Right atrium auricular region (tissue), 2 donors: ENCODE data around the gene R3HDM2. TPM values are rescaled to one million over a fixed set of nuclear protein-coding genes. Genes with fewer than 3 reads are reported as not detected.
A peak's percentile ranks its signal among the peaks of the same experiment; 100 is the strongest.

Source experiments
- DNase-seq: peaks from one replicate; pipeline ENCODE4 v3.0.0-alpha.2; 2019; ENCODE audit warnings: low spot score
- H3K27ac ChIP-seq, 2 donors: fragments of 200-600 bp; sonication (generic); 1 replicate in 1 of 2; 2 replicates in 1 of 2; pipeline ENCODE4 v1.5.1; 2016 to 2019
- H3K27me3 ChIP-seq, 2 donors: fragments of 200-600 bp; sonication (generic); one replicate each; pipeline versions ENCODE4 v1.5.1 to v1.6.0; 2017 to 2019
- H3K36me3 ChIP-seq: fragments of 200-600 bp; sonication (generic); one replicate; pipeline ENCODE4 v1.5.1; 2016
- H3K4me1 ChIP-seq, 2 donors: fragments of 200-600 bp; sonication (generic); one replicate each; pipeline versions ENCODE4 v1.5.1 to v1.6.0; 2017 to 2019
- H3K4me3 ChIP-seq, 2 donors: fragments of 200-600 bp; sonication (generic); 1 replicate in 1 of 2; 2 replicates in 1 of 2; pipeline ENCODE4 v1.5.1; 2017 to 2019; ENCODE audit warnings: mild to moderate bottlenecking in 1 of 2, moderate library complexity in 1 of 2
- H3K9me3 ChIP-seq, 2 donors: fragments of 200-600 bp; sonication (generic); one replicate each; pipeline ENCODE4 v1.5.1; 2019
- CTCF ChIP-seq, 2 donors: fragments of 200-600 bp; sonication (generic); IDR thresholded peaks; one replicate each; pipeline ENCODE4 v1.5.1; 2019; ENCODE audit warnings: antibody characterized with exemption in 2 of 2
- total RNA-seq, 2 donors: library from RNA; depleted of rRNA; stranded (reverse); fragments of >200 nt; gene quantifications; one replicate each; pipeline ENCODE4 v1.1.0, GENCODE V29; 2016

R3HDM2 gene
- total RNA-seq, 2 donors from 2014 or later = 31.7 to 47.8 TPM

- Histone ChIP-seq H3K4me3 (peak overlapping the region in 1 of 2 donors; percentile 17), H3K27me3 (peaks cover 28 to 41% of the 10 kb centered on the region in 2 donors)
- no peak for DNase-seq
These were observed 205.7 kb downstream of the R3HDM2 start for GRCh38 chr12:57224973-57225679.

GRCh38 chr12:57224278-57224972 is 206.4 kb downstream of the R3HDM2 start:
- Histone ChIP-seq H3K9me3 (no peaks in the 10 kb centered on the region), H3K27me3 (peaks cover 32 to 41% of the 10 kb centered on the region in 2 donors), H3K36me3 (no peaks in the 10 kb centered on the region), H3K4me1 (peaks cover 0 to 29% of the 10 kb centered on the region in 2 donors), H3K27ac (no peak overlapping the region), H3K4me3 (no peak overlapping the region)
- DNase-seq = no peak
- no peak for TF ChIP-seq CTCF (IDR thresholded peaks at IDR 0.05)

More at GRCh38 chr12:57224973-57225679, 205.7 kb downstream of the R3HDM2 start:
- H3K9me3 ChIP-seq = no peaks in the 10 kb centered on the region
- H3K27ac ChIP-seq = no peak overlapping the region
- no peaks in the 10 kb centered on the region for H3K36me3 ChIP-seq
- TF ChIP-seq CTCF (IDR thresholded peaks at IDR 0.05) = peak; percentile 33 to 68
- peaks cover 0 to 35% of the 10 kb centered on the region in 2 donors for H3K4me1 ChIP-seq

- peaks cover 0 to 23% of the 10 kb centered on the region in 2 donors for H3K4me1 ChIP-seq
- no peaks in the 10 kb centered on the region for H3K9me3 ChIP-seq
- no peak for DNase-seq
- no peak overlapping the region for H3K27ac ChIP-seq
- TF ChIP-seq CTCF (IDR thresholded peaks at IDR 0.05) = no peak
- H3K27me3 ChIP-seq = peaks cover 32 to 41% of the 10 kb centered on the region in 2 donors
- no peaks in the 10 kb centered on the region for H3K36me3 ChIP-seq
- H3K4me3 ChIP-seq = no peak overlapping the region
These were observed 207.4 kb downstream of the R3HDM2 start for GRCh38 chr12:57223191-57224165.

- no peak overlapping the region for H3K27ac ChIP-seq
- H3K4me1 ChIP-seq = peaks cover 0 to 24% of the 10 kb centered on the region in 2 donors
- H3K9me3 ChIP-seq = no peaks in the 10 kb centered on the region
- no peak overlapping the region for H3K4me3 ChIP-seq
- H3K36me3 ChIP-seq = no peaks in the 10 kb centered on the region
- no peak for DNase-seq
- peaks cover 33 to 43% of the 10 kb centered on the region in 2 donors for H3K27me3 ChIP-seq
- TF ChIP-seq CTCF (IDR thresholded peaks at IDR 0.05) = no peak
These were observed 208.3 kb downstream of the R3HDM2 start for GRCh38 chr12:57222286-57223190.
